Activated T-cell treated with anti-CD3 and anti-CD28 coated beads, Interleukin-2, amount 50 U/mL, for 72 hours (primary cell): ENCODE data around the gene CYGB. TPM values are rescaled to one million over a fixed set of nuclear protein-coding genes. Genes with fewer than 3 reads are reported as not detected.
A peak's percentile ranks its signal among the peaks of the same experiment; 100 is the strongest.

Source experiments
- ATAC-seq, 2 donors: fragments of 150-1000 bp; cut with Tn5 transposase; replicated peaks in 1 of 2; 2 replicates each; pipeline ENCODE4 v1.10.0; 2021; ENCODE audit warnings: moderate library complexity in 2 of 2, mild to moderate bottlenecking in 1 of 2
- DNase-seq, 2 donors: peaks; one replicate each; pipeline ENCODE4 v3.0.0; 2021 to 2022; ENCODE audit warnings: mixed read lengths in 1 of 2
- H3K27ac Mint-ChIP-seq: one replicate; pipeline ENCODE4 v1.8.0; 2022; ENCODE audit warnings: mild to moderate bottlenecking, moderate library complexity, mixed read lengths
- H3K27me3 Mint-ChIP-seq: one replicate; pipeline ENCODE4 v1.8.0; 2022; ENCODE audit warnings: low read depth, mixed read lengths
- H3K36me3 Mint-ChIP-seq, 2 donors: one replicate each; pipeline ENCODE4 v1.8.0; 2022; ENCODE audit warnings: mixed read lengths in 2 of 2, mild to moderate bottlenecking in 1 of 2; ENCODE audit not compliant: insufficient read depth in 2 of 2
- H3K4me1 Mint-ChIP-seq: one replicate; pipeline ENCODE4 v1.8.0; 2022; ENCODE audit warnings: low read depth, mixed read lengths
- H3K4me3 Mint-ChIP-seq, 2 donors: one replicate each; pipeline ENCODE4 v1.8.0; 2022; ENCODE audit warnings: mild to moderate bottlenecking in 2 of 2, mixed read lengths in 2 of 2, moderate library complexity in 2 of 2
- H3K9me3 Mint-ChIP-seq, 2 donors: one replicate each; pipeline ENCODE4 v1.8.0; 2022; ENCODE audit warnings: mixed read lengths in 2 of 2
- total RNA-seq, 2 donors: library from RNA; stranded (reverse); gene quantifications; one replicate each; pipeline ENCODE4 v1.2.3, GENCODE V29; 2022

Gene CYGB
- total RNA-seq, 2 donors from 2014 or later, result 0.44 TPM; not detected in 1

DNA sequence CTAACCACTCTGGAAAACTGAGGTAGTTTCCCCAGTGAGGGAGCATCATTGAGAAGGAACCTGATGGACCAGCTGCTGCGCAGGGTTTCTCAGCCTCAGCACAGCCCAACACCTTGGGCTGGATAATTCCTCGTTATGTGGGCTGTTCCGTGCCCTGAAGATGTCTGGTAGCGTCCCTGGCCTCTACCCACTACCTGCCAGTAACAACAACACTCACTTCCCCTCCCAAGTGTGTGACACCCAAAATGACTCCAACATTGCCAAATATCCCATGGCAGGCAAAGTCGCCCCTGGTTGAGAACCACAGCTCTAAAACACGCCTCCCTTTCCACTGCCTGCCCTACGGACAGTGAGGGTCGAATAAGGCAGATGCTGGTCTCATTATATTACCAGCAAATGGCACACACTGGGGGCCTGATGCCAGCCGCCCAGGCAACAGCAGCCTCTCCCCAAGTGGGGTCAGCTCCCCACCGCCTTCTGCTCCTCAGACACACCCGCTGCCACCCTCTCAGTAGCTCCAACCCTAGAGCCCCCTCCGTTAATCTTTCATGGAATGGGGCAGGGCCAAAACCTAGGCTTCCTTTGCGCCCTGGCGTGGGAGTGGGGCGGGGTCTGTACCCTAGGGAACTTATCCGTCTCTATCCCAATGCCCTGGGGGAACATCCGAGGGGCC is 37.3 kb downstream of the CYGB start:
- H3K36me3 Mint-ChIP-seq, result no peaks in the 10 kb centered on the region
- DNase-seq (no peak), ATAC-seq (no peak)
- no peaks in the 10 kb centered on the region for H3K27me3 Mint-ChIP-seq
- H3K27ac Mint-ChIP-seq, result no peak overlapping the region
- peaks cover 58% of the 10 kb centered on the region for H3K4me1 Mint-ChIP-seq
- no peaks in the 10 kb centered on the region for H3K9me3 Mint-ChIP-seq
- H3K4me3 Mint-ChIP-seq, result peak overlapping the region; percentile 80 to 91

DNA sequence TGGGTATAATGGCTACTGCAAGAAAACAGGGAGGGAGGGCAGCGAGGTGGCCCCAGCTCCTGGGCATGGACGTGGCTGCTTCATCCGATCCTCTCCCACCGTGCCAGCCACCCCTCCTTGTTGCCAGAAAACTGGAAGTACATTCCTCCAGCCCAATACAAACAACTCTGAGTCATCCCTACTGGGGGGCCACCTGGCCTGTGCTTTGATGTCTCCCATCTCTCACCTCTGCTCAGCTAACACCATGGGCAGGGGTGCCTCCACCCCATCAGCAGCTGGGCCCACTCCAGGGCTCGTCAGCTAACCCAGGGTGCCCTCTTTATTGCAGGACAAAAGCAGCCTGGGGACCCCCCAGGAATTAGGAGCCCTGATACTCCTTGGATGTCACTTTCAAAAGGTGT is 38.2 kb downstream of the CYGB start:
- peaks cover 58% of the 10 kb centered on the region for H3K4me1 Mint-ChIP-seq
- peak overlapping the region; percentile 29 to 91 for H3K4me3 Mint-ChIP-seq
- DNase-seq (no peak), ATAC-seq (no peak)
- H3K27me3 Mint-ChIP-seq, result no peaks in the 10 kb centered on the region
- no peaks in the 10 kb centered on the region for H3K36me3 Mint-ChIP-seq
- H3K27ac Mint-ChIP-seq, result no peak overlapping the region
- no peaks in the 10 kb centered on the region for H3K9me3 Mint-ChIP-seq

GRCh38 chr17:76498876-76499251 is 38.6 kb downstream of the CYGB start:
- Mint-ChIP-seq H3K4me1 (peaks cover 60% of the 10 kb centered on the region), H3K27ac (no peak overlapping the region), H3K36me3 (no peaks in the 10 kb centered on the region), H3K27me3 (no peaks in the 10 kb centered on the region), H3K4me3 (peak overlapping the region; percentile 20 to 29), H3K9me3 (no peaks in the 10 kb centered on the region)
- DNase-seq (no peak), ATAC-seq (no peak)

DNA sequence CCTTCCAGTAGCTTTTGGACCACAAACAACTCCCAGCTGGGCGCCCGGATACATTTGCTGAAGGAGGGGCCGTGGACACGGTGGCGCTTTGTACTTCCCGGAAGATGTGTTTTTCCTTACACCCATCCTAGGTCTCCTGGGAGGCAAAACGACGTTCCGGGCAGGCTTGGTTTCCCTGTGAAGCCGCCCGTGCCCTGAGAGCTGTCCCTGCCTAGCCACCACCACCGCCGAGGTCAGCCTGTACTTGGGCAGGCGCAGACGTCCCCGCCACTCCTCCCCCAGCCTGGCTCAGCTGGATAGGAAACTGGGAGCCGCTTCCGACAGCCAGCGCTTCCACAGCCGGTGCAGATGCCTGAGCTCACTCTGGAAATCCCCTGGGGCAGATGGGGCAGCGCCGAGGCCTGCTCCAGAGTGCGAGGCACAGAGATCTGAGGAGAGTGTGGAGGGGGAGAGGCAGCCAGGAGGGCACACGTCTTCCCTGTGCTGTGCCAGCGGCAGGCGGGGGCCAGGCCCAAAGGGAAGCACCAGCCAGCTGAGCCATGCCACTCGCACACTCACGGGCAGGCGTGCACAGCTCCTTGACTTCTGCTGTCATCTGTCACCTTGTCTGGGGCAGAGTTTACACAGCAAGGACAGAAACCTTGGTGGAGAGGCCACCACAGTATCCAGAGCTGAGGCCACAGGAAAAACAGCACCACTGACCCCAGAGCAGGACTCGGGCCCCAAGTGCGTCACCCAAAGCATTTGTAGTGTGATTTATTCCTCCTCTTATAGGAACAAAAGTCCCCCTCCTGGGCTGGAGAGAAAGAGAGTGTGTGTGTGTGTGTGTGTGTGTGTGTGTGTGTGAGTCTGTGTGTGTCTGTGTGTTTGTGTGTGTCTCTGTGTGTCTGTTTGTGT is 39.3 kb downstream of the CYGB start:
- peaks cover 66% of the 10 kb centered on the region for H3K4me1 Mint-ChIP-seq
- no peaks in the 10 kb centered on the region for H3K9me3 Mint-ChIP-seq
- DNase-seq (no peak), ATAC-seq (no peak)
- H3K27ac Mint-ChIP-seq, result peak overlapping the region; percentile 17
- no peaks in the 10 kb centered on the region for H3K36me3 Mint-ChIP-seq
- no peaks in the 10 kb centered on the region for H3K27me3 Mint-ChIP-seq
- peak overlapping the region; percentile 29 to 62 for H3K4me3 Mint-ChIP-seq

- no peak overlapping the region for H3K27ac Mint-ChIP-seq
- no peaks in the 10 kb centered on the region for H3K36me3 Mint-ChIP-seq
- H3K9me3 Mint-ChIP-seq, result no peaks in the 10 kb centered on the region
- no peak for DNase-seq
- ATAC-seq, result no peak
- peaks cover 72% of the 10 kb centered on the region for H3K4me1 Mint-ChIP-seq
- H3K4me3 Mint-ChIP-seq, result no peak overlapping the region
- no peaks in the 10 kb centered on the region for H3K27me3 Mint-ChIP-seq
Measured at GRCh38 chr17:76497699-76497978, 39.9 kb downstream of the CYGB start.

DNA sequence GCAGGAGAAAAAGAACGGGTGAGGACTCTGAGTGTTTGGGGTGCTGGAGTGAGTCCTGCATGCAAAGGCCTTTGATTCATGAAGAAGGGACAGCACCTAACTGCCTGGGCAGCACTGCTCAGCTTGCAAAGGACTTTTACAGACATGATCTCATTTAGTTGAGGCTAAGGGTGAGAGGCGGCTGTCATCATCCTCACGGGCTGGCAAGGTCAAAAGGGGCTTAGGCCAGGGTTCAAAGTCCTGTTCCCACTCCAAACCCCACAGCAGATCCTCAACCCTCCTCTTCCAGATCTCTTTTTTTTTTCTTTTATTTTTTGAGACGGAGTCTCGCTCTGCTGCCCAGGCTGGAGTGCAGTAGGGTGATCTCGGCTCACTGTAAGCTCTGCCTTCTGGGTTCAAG is 41.0 kb downstream of the CYGB start:
- H3K4me1 Mint-ChIP-seq, result peaks cover 73% of the 10 kb centered on the region
- no peaks in the 10 kb centered on the region for H3K27me3 Mint-ChIP-seq
- ATAC-seq (no peak), DNase-seq (no peak)
- peak overlapping the region; percentile 31 for H3K27ac Mint-ChIP-seq
- H3K36me3 Mint-ChIP-seq, result no peaks in the 10 kb centered on the region
- H3K4me3 Mint-ChIP-seq, result no peak overlapping the region
- H3K9me3 Mint-ChIP-seq, result no peaks in the 10 kb centered on the region

GRCh38 chr17:76495663-76496400 is 41.7 kb downstream of the CYGB start:
- Mint-ChIP-seq H3K4me3 (no peak overlapping the region), H3K27me3 (no peaks in the 10 kb centered on the region), H3K27ac (peak overlapping the region; percentile 31), H3K4me1 (peaks cover 70% of the 10 kb centered on the region), H3K36me3 (no peaks in the 10 kb centered on the region), H3K9me3 (no peaks in the 10 kb centered on the region)
- DNase-seq, result no peak
- no peak for ATAC-seq

DNA sequence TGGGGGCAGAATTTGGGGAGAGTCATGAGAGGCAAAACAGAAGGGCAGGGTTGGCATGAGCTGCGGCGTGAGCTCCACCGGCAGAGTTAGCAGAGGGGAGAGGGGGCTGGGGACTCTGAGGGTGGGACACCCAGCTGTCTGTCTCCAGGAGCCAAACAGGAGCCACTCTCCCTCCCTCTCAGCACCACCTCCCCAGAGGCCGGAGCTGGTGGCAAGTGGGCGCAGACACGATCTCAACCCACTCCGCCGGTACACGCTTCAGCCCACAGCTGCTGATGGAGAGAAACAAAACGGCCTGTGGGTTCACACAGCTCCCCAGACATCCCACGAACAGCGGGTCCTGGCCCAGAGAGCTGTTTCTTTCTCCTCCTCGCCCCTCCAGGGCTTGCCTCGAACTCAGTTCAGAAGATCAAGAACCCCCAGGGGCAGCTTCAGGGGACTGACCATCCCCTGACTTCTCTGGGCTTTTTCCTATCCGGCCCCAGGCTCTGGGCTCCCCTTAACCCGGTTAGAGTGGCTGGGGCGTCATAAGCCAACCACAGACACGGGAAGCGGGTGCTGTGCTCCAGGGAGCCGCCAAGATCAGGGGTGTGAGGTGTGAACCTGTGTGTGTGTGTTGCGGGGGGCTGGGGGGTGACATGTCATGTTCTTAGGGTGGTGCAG is 43.9 kb downstream of the CYGB start:
- peak overlapping the region; percentile 85 to 92 for H3K4me3 Mint-ChIP-seq
- no peaks in the 10 kb centered on the region for H3K27me3 Mint-ChIP-seq
- H3K9me3 Mint-ChIP-seq, result no peaks in the 10 kb centered on the region
- no peaks in the 10 kb centered on the region for H3K36me3 Mint-ChIP-seq
- peaks cover 54% of the 10 kb centered on the region for H3K4me1 Mint-ChIP-seq
- H3K27ac Mint-ChIP-seq, result peak overlapping the region; percentile 83
- DNase-seq, result no peak
- peak; percentile 21 to 24 for ATAC-seq

DNA sequence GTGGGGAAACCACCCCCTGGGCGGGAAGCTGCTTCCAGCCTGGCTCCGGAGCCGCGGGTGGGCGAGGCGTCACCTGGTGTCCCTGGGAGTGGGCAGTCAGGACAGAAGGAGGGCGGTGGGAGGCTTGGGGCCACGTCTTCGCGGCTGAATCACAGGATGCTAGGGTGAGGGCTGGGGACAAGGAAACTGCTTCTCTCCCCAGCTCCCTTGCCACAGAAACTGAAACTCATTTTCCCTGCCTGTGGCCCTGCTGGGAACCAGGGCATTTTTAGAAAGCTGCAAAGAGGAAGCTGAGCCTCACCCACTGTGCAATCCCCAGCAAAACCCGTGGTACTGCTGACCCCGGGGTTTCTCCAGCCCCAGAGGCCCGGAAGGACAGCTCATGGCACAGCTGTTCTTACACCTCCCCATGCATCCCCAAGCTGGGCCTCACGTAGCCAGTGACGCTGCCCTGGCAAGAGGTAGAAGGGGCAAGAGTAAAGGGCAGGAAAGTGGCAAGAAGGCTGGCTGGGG is 44.5 kb downstream of the CYGB start:
- ATAC-seq (peak; percentile 72 to 82), DNase-seq (peak; percentile 54 to 69)
- Mint-ChIP-seq H3K27ac (peak overlapping the region; percentile 83), H3K9me3 (no peaks in the 10 kb centered on the region), H3K4me1 (peaks cover 48% of the 10 kb centered on the region), H3K27me3 (no peaks in the 10 kb centered on the region), H3K36me3 (no peaks in the 10 kb centered on the region), H3K4me3 (peak overlapping the region; percentile 85 to 92)

DNA sequence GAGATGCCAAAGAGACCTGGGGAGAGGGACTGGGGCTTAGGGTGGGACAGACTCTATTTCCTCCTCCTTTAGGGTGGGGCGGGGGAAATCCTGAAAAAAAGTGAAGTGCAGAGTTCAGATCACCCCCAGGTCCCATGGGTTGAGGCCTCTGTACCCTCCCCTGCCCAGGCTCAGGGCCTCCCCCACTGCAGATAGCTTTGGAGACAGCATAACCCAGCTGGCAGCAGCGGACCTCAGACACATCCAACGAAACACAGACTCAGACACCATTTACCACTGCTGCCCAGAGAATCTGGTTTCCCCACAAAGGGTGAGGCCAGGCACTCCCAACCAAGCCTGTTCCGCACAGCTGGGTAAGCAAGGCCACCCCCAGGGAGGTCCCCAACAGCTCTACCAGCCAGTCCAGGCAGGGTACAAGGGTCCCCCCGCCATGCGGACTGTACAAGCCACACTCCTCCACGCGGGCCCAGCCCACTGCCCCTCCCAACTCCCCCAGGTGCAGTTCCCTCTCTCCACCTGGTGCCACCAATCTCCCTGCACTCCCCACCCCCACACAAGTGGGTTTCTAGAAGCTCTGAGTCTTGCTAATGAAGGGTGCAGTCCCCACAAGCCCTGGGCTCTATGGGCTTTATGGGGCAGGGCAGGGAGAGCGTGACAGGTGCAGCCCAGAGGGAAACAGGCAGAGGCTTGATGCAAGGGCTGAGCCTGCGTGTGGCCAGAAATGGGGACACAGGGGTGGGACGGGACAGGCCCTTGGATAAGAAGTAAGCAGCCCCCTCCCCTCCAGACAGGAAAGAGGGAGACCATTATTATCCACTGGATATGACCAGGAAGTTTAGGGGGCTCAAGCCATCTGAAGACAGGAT is 45.2 kb downstream of the CYGB start:
- Mint-ChIP-seq H3K27me3 (no peaks in the 10 kb centered on the region), H3K4me1 (peaks cover 42% of the 10 kb centered on the region), H3K9me3 (no peaks in the 10 kb centered on the region), H3K4me3 (peak overlapping the region; percentile 85 to 92), H3K27ac (peak overlapping the region; percentile 83), H3K36me3 (peaks cover 0 to 4% of the 10 kb centered on the region in 2 donors)
- peak in 1 of 2 donors; percentile 32 for DNase-seq
- ATAC-seq, result peak; percentile 25 to 41

DNA sequence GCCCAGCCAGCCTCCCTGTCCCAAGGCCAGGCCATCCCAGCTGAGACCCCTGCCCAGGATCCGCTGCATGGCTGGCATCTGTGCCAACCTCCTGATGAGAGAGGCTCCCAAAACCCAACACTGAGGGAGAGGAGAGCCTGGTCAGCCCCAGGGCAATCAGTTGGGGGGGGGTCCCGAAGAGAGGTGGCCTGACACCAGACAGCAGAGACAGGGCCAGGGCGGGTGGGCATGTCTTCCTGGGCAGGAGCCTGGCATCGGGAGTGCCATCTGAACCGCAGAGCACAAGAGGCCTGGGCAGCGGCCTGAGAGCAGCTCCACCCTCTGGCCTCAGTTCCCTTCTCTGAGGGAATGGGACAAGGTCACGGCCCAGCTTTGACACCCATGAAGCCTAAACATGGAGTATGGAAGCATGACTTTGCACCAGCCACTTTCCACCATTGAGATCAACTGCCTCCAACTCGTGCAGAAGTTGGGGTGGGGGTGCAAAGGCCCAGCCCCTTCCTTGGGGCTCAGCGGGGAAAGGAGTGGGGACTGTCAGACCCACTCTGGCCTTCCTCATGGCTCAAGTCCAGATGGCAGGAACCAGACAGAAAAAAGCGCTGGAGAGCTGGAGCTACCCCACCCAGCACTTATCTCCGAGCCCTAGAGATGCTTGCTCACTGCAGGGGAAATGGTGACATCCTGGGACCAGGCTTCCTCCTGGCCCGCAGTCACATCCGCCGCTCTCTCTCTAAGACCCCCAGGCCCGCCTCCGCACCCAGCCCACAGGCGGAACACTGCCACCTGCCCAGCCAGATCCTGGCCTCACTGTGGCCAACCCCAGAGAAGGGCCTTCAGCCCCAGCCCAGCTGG is 46.0 kb downstream of the CYGB start:
- peak overlapping the region; percentile 8 to 92 for H3K4me3 Mint-ChIP-seq
- H3K9me3 Mint-ChIP-seq, result no peaks in the 10 kb centered on the region
- H3K4me1 Mint-ChIP-seq, result peaks cover 33% of the 10 kb centered on the region
- H3K27me3 Mint-ChIP-seq, result no peaks in the 10 kb centered on the region
- no peak overlapping the region for H3K27ac Mint-ChIP-seq
- DNase-seq (no peak), ATAC-seq (no peak)
- H3K36me3 Mint-ChIP-seq, result peaks cover 0 to 4% of the 10 kb centered on the region in 2 donors
